GM12878 (cell line): ENCODE data around the gene CSNK2A1.

Experiments used
- ASH2L ChIP-seq: fragments of 300-600, 200-600 bp; sonication (generic); IDR thresholded peaks from 2 replicates; pipeline ENCODE4 v1.6.1; 2017; ENCODE audit warnings: low read depth, mild to moderate bottlenecking, borderline replicate concordance
- CBX5 ChIP-seq: sonication (generic); IDR thresholded peaks from 2 replicates; pipeline ENCODE4 v1.6.1; 2016; ENCODE audit warnings: low read depth, moderate library complexity, mild to moderate bottlenecking, inconsistent platforms
- POLR2A ChIP-seq: IDR thresholded peaks from 2 replicates; pipeline ENCODE4 v1.6.1; 2011; ENCODE audit warnings: low read depth, mild to moderate bottlenecking, low read length
- SMAD1 ChIP-seq: fragments of 450-650 bp; IDR thresholded peaks from 2 replicates; pipeline ENCODE4 v1.6.1; 2018; ENCODE audit warnings: mild to moderate bottlenecking, low read depth; ENCODE audit not compliant: partially characterized antibody
- SUZ12 ChIP-seq: fragments of 200-600 bp; sonication (generic); IDR thresholded peaks from one replicate; pipeline ENCODE4 v1.6.1; 2018; ENCODE audit warnings: antibody characterized with exemption, mild to moderate bottlenecking; ENCODE audit not compliant: unreplicated experiment
- ZBED1 ChIP-seq: IDR thresholded peaks from 2 replicates; pipeline ENCODE4 v1.6.1; 2016; ENCODE audit warnings: borderline replicate concordance

- no peak for TF ChIP-seq SMAD1
- TF ChIP-seq ASH2L: no peak
- TF ChIP-seq ZBED1: no peak
- TF ChIP-seq SUZ12: no peak
- no peak for TF ChIP-seq CBX5
- TF ChIP-seq POLR2A: no peak
Measured at GRCh38 chr20:458776-459175, 84.8 kb downstream of the CSNK2A1 start.
